H9 (cell line): ENCODE measurements around the gene ANKHD1. TPM values are rescaled to one million over a fixed set of nuclear protein-coding genes. Genes with fewer than 3 reads are reported as not detected.

ENCODE experiments used
- DNase-seq: peaks from one replicate; pipeline ENCODE4 v3.0.0-alpha.2; 2017
- H2AFZ ChIP-seq: one replicate; pipeline ENCODE4 v1.6.1; 2013; ENCODE audit warnings: mild to moderate bottlenecking, low read length, control low read depth, moderate library complexity
- H2AK5ac ChIP-seq: 2 replicates; pipeline ENCODE4 v1.6.1; 2013; ENCODE audit warnings: low read length, control low read depth, mixed read lengths; ENCODE audit not compliant: insufficient read length
- H2BK120ac ChIP-seq: one replicate; pipeline ENCODE4 v1.6.1; 2013; ENCODE audit warnings: low read depth, mild to moderate bottlenecking, low read length, control low read depth, inconsistent platforms; ENCODE audit not compliant: poor library complexity, severe bottlenecking
- H2BK12ac ChIP-seq: 2 replicates; pipeline ENCODE4 v1.6.1; 2013; ENCODE audit warnings: low read length, control low read depth, mixed read lengths, low read depth; ENCODE audit not compliant: insufficient read length
- H2BK15ac ChIP-seq: 2 replicates; pipeline ENCODE4 v1.6.1; 2013; ENCODE audit warnings: low read depth, low read length, control low read depth
- H2BK20ac ChIP-seq: one replicate; pipeline ENCODE4 v1.6.1; 2013; ENCODE audit warnings: low read depth, mild to moderate bottlenecking, low read length, control low read depth, inconsistent platforms; ENCODE audit not compliant: poor library complexity, severe bottlenecking
- H2BK5ac ChIP-seq: 2 replicates; pipeline ENCODE4 v1.6.1; 2013; ENCODE audit warnings: low read length, control low read depth, mixed read lengths; ENCODE audit not compliant: insufficient read length
- H3K14ac ChIP-seq: 2 replicates; pipeline ENCODE4 v1.6.1; 2013; ENCODE audit warnings: low read length, control low read depth; ENCODE audit not compliant: insufficient read depth
- H3K18ac ChIP-seq: 2 replicates; pipeline ENCODE4 v1.6.1; 2013; ENCODE audit warnings: low read depth, mild to moderate bottlenecking, mixed read lengths, low read length, control low read depth; ENCODE audit not compliant: insufficient read length
- H3K23ac ChIP-seq: 2 replicates; pipeline ENCODE4 v1.6.1; 2013; ENCODE audit warnings: low read length, control low read depth, mixed read lengths, low read depth; ENCODE audit not compliant: insufficient read length
- H3K23me2 ChIP-seq: 2 replicates; pipeline ENCODE4 v1.6.1; 2013; ENCODE audit warnings: low read depth, mild to moderate bottlenecking, mixed read lengths, low read length, control low read depth; ENCODE audit not compliant: insufficient read length, poor library complexity, severe bottlenecking
- H3K27ac ChIP-seq: 2 replicates; pipeline ENCODE4 v1.5.1; 2013; ENCODE audit warnings: low read length, control low read depth, mixed read lengths, low read depth; ENCODE audit not compliant: insufficient read length
- H3K27me3 ChIP-seq: 2 replicates; pipeline ENCODE4 v1.6.1; 2013; ENCODE audit warnings: low read length, control low read depth, inconsistent platforms; ENCODE audit not compliant: insufficient read depth
- H3K4ac ChIP-seq: 2 replicates; pipeline ENCODE4 v1.6.1; 2013; ENCODE audit warnings: low read depth, mild to moderate bottlenecking, control low read depth, inconsistent platforms, low read length, moderate library complexity
- H3K4me1 ChIP-seq: 2 replicates; pipeline ENCODE4 v1.6.1; 2013; ENCODE audit warnings: low read length, control low read depth, inconsistent platforms; ENCODE audit not compliant: insufficient read depth
- H3K4me2 ChIP-seq: 2 replicates; pipeline ENCODE4 v1.6.1; 2013; ENCODE audit warnings: low read length, control low read depth, mixed read lengths; ENCODE audit not compliant: insufficient read length, insufficient read depth
- H3K56ac ChIP-seq: 2 replicates; pipeline ENCODE4 v1.6.1; 2013; ENCODE audit warnings: low read depth, mild to moderate bottlenecking, mixed read lengths, low read length, control low read depth; ENCODE audit not compliant: insufficient read length
- H3K79me1 ChIP-seq: 2 replicates; pipeline ENCODE4 v1.6.1; 2013; ENCODE audit warnings: low read depth, mild to moderate bottlenecking, moderate library complexity, low read length, control low read depth, inconsistent platforms; ENCODE audit not compliant: insufficient read depth, poor library complexity, severe bottlenecking
- H3K79me2 ChIP-seq: 2 replicates; pipeline ENCODE4 v1.6.1; 2013; ENCODE audit warnings: low read length, control low read depth, inconsistent platforms; ENCODE audit not compliant: insufficient read depth
- H3K9ac ChIP-seq: 2 replicates; pipeline ENCODE4 v1.6.1; 2013; ENCODE audit warnings: low read length, control low read depth, mixed read lengths; ENCODE audit not compliant: insufficient read length; ENCODE audit errors: extremely low read depth
- H3K9me3 ChIP-seq: one replicate; pipeline ENCODE4 v1.6.1; 2013; ENCODE audit warnings: low read depth, low read length, inconsistent platforms; ENCODE audit not compliant: control insufficient read depth
- H3T11ph ChIP-seq: one replicate; pipeline ENCODE4 v1.6.1; 2013; ENCODE audit warnings: mild to moderate bottlenecking, low read length, control low read depth, inconsistent platforms
- H4K20me1 ChIP-seq: one replicate; pipeline ENCODE4 v1.6.1; 2013; ENCODE audit not compliant: control insufficient read depth, insufficient read length, insufficient read depth
- H4K5ac ChIP-seq: 2 replicates; pipeline ENCODE4 v1.6.1; 2013; ENCODE audit warnings: low read depth, mild to moderate bottlenecking, mixed read lengths, low read length, control low read depth; ENCODE audit not compliant: insufficient read length
- H4K8ac ChIP-seq: replicated peaks from 2 replicates; pipeline ENCODE4 v1.6.1; 2013; ENCODE audit warnings: low read length, control low read depth, mixed read lengths, low read depth; ENCODE audit not compliant: insufficient read length
- H4K91ac ChIP-seq: 2 replicates; pipeline ENCODE4 v1.6.1; 2013; ENCODE audit warnings: low read depth, mild to moderate bottlenecking, moderate library complexity, mixed read lengths, low read length, control low read depth; ENCODE audit not compliant: insufficient read length
- H3K27ac Mint-ChIP-seq, 3 experiments: 2 replicates in 2 of 3; 3 replicates in 1 of 3; pipeline ENCODE4 v1.8.0; 2020 to 2021; ENCODE audit warnings: mixed read lengths in 3 of 3, mild to moderate bottlenecking in 1 of 3, moderate library complexity in 1 of 3
- H3K27me3 Mint-ChIP-seq: 2 replicates; pipeline ENCODE4 v1.8.0; 2021; ENCODE audit warnings: low read depth, mild to moderate bottlenecking, moderate library complexity, mixed read lengths
- H3K36me3 Mint-ChIP-seq, 3 experiments: 2 replicates in 2 of 3; 3 replicates in 1 of 3; pipeline ENCODE4 v1.8.0; 2020 to 2021; ENCODE audit warnings: low read depth in 3 of 3, mixed read lengths in 3 of 3; ENCODE audit not compliant: insufficient read depth in 1 of 3
- H3K4me1 Mint-ChIP-seq, 2 experiments: 2 replicates each; pipeline ENCODE4 v1.8.0; 2020; ENCODE audit warnings: mixed read lengths in 2 of 2
- H3K4me3 Mint-ChIP-seq, 2 experiments: 2 replicates in 1 of 2; 3 replicates in 1 of 2; pipeline ENCODE4 v1.8.0; 2020 to 2021; ENCODE audit warnings: mild to moderate bottlenecking in 2 of 2, mixed read lengths in 2 of 2, moderate library complexity in 1 of 2
- H3K9me3 Mint-ChIP-seq, 2 experiments: 2 replicates in 1 of 2; 3 replicates in 1 of 2; pipeline ENCODE4 v1.8.0; 2020; ENCODE audit warnings: mild to moderate bottlenecking in 2 of 2, mixed read lengths in 2 of 2, moderate library complexity in 1 of 2
- CTCF ChIP-seq: fragments of 200-600 bp; sonication (generic); conservative IDR thresholded peaks from 3 replicates; pipeline ENCODE4 v1.8.0; 2021; ENCODE audit warnings: antibody characterized with exemption, mild to moderate bottlenecking
- WGBS: extraction: QIAGEN DNeasy Blood & Tissue Kit; methylation state at CpG from one replicate; pipeline ENCODE4 v1.1.7; 2013; ENCODE audit warnings: missing lambda C conversion rate, low lambda C conversion rate, mixed read lengths; ENCODE audit not compliant: insufficient read length; ENCODE audit errors: extremely low coverage; 5-methylcytosine and 5-hydroxymethylcytosine counted together
- total RNA-seq: library from RNA; stranded (reverse); gene quantifications from 2 replicates; pipeline ENCODE4 v1.2.1, GENCODE V29; 2021

Gene ANKHD1
- total RNA-seq, 1 experiment from 2014 or later = 105 TPM

GRCh38 chr5:140355546-140355945, 46.1 kb upstream of the ANKHD1 start:
- no peak overlapping the region for H2BK20ac ChIP-seq
- H2BK120ac ChIP-seq = no peak overlapping the region

More at GRCh38 chr5:140355546-140355945, 46.1 kb upstream of the ANKHD1 start:
- no peak overlapping the region for H3K56ac ChIP-seq
- no peak overlapping the region for H2BK12ac ChIP-seq
- H3K27me3 ChIP-seq = no peaks in the 10 kb centered on the region
- H3T11ph ChIP-seq = no peak overlapping the region
- peaks cover 13% of the 10 kb centered on the region for H3K27me3 Mint-ChIP-seq
- H3K4ac ChIP-seq = no peak overlapping the region
- H3K4me1 ChIP-seq = no peaks in the 10 kb centered on the region; the same call in 1 of the 2 replicates
- H2BK5ac ChIP-seq = no peak overlapping the region
- H3K4me2 ChIP-seq = no peak overlapping the region
- no peaks in the 10 kb centered on the region for H3K36me3 Mint-ChIP-seq
- H3K9me3 Mint-ChIP-seq = no peaks in the 10 kb centered on the region; a peak in 1 of 5 replicates
- H3K79me2 ChIP-seq = no peaks in the 10 kb centered on the region
- H3K27ac Mint-ChIP-seq = no peak overlapping the region
- H4K20me1 ChIP-seq = no peaks in the 10 kb centered on the region
- no peak overlapping the region for H2AK5ac ChIP-seq
- no peak overlapping the region for H3K27ac ChIP-seq
- no peaks in the 10 kb centered on the region for H3K9me3 ChIP-seq
- no peak overlapping the region for H3K18ac ChIP-seq
- H4K91ac ChIP-seq = no peak overlapping the region
- H3K79me1 ChIP-seq = no peaks in the 10 kb centered on the region
- H4K8ac ChIP-seq = no peak overlapping the region
- peaks cover 7 to 19% of the 10 kb centered on the region in 2 experiments; a peak in 3 of 4 replicates for H3K4me1 Mint-ChIP-seq
- TF ChIP-seq CTCF = no peak
- H2AFZ ChIP-seq = no peak overlapping the region
- no peak for DNase-seq
- H4K5ac ChIP-seq = no peak overlapping the region
- no peak overlapping the region for H3K4me3 Mint-ChIP-seq
- no peaks in the 10 kb centered on the region for H3K23me2 ChIP-seq
- H3K14ac ChIP-seq = no peak overlapping the region
- H3K23ac ChIP-seq = no peak overlapping the region
- H2BK15ac ChIP-seq = no peak overlapping the region
- H3K9ac ChIP-seq = no peak overlapping the region
- no CpG with 5 or more reads among the region's 7 CpGs for WGBS
